Endothelial cell of umbilical vein (primary cell): ENCODE data around the gene OR12D2. TPM values are rescaled to one million over a fixed set of nuclear protein-coding genes. Genes with fewer than 3 reads are reported as not detected.

Source experiments
- BruUV-seq: library from RNA; stranded (reverse); fragments of 400-500 nt; replicated peaks from 2 replicates; lab custom pipeline; 2021; lab: Mats Ljungman, UMichigan
- CTCF ChIA-PET: fragments of 300-600, 350-600 bp; sonication (Branson Sonifier 250); formaldehyde crosslinking; loops from one replicate; lab custom pipeline; 2021; ENCODE audit warnings: antibody characterized with exemption, inconsistent platforms; lab: Charles Lee
- POLR2A ChIA-PET: fragments of 300-600, 350-600 bp; sonication (Branson Sonifier 250); formaldehyde crosslinking; loops from one replicate; lab custom pipeline; 2021; ENCODE audit warnings: antibody characterized with exemption, inconsistent platforms; lab: Charles Lee
- DNase-seq: peaks from one replicate; pipeline ENCODE4 v3.0.0-alpha.2; 2011; ENCODE audit warnings: low read depth, low spot score
- FAIRE-seq: peaks from 2 replicates; lab custom pipeline; 2011; peaks lifted over from hg19 to GRCh38; lab: Jason Lieb, UNC
- H2AFZ ChIP-seq: 2 replicates; pipeline ENCODE4 v1.6.0; 2012; ENCODE audit warnings: low read depth, low read length, control low read depth, inconsistent platforms
- H3K27ac ChIP-seq: 2 replicates; pipeline ENCODE4 v1.5.1; 2011; ENCODE audit warnings: low read depth, mild to moderate bottlenecking, control low read depth, low read length, moderate library complexity; ENCODE audit not compliant: insufficient read depth
- H3K27me3 ChIP-seq, 2 experiments: 2 replicates each; pipeline versions ENCODE4 v1.6.0 to v1.6.1; 2011; ENCODE audit warnings: low read length in 2 of 2, mixed read lengths in 1 of 2; ENCODE audit not compliant: control insufficient read depth in 2 of 2, insufficient read depth in 2 of 2
- H3K36me3 ChIP-seq, 2 experiments: 2 replicates in 1 of 2; 3 replicates in 1 of 2; pipeline ENCODE4 v1.5.1; 2011; ENCODE audit warnings: low read length in 2 of 2, mild to moderate bottlenecking in 1 of 2, moderate library complexity in 1 of 2; ENCODE audit not compliant: control insufficient read depth in 2 of 2, insufficient read depth in 2 of 2; ENCODE audit errors: extremely low read depth in 1 of 2
- H3K4me1 ChIP-seq: 3 replicates; pipeline ENCODE4 v1.5.1; 2011; ENCODE audit warnings: mild to moderate bottlenecking, low read length; ENCODE audit not compliant: control insufficient read depth, insufficient read depth; ENCODE audit errors: extremely low read depth
- H3K4me2 ChIP-seq: 2 replicates; pipeline ENCODE4 v1.6.1; 2011; ENCODE audit warnings: low read length, control low read depth, mixed read lengths; ENCODE audit not compliant: insufficient read depth
- H3K4me3 ChIP-seq, 3 experiments: fragments of 200-600 bp in 1 of 3; sonication (generic), shearing (Covaris generic) in 1 of 3; replicated peaks in 1 of 3; 2 replicates each; pipeline ENCODE4 v1.5.1; 2011 to 2016; ENCODE audit warnings: control low read depth in 3 of 3, low read length in 3 of 3, mild to moderate bottlenecking in 2 of 3, inconsistent platforms in 1 of 3, low read depth in 1 of 3, moderate library complexity in 1 of 3; ENCODE audit not compliant: insufficient read depth in 1 of 3
- H3K79me2 ChIP-seq: 2 replicates; pipeline ENCODE4 v1.6.0; 2012; ENCODE audit warnings: low read length, inconsistent platforms; ENCODE audit not compliant: control insufficient read depth, insufficient read depth
- H3K9ac ChIP-seq: replicated peaks from 2 replicates; pipeline ENCODE3; 2011; ENCODE audit warnings: low read length, control low read depth; ENCODE audit not compliant: insufficient read depth; ENCODE audit errors: extremely low read depth
- H3K9me1 ChIP-seq: replicated peaks from 3 replicates; pipeline ENCODE4 v1.6.0; 2011; ENCODE audit warnings: mild to moderate bottlenecking, low read length; ENCODE audit not compliant: control insufficient read depth, insufficient read depth; ENCODE audit errors: extremely low read depth
- H3K9me3 ChIP-seq: replicated peaks from 2 replicates; pipeline ENCODE4 v1.5.1; 2012; ENCODE audit warnings: low read length, inconsistent platforms; ENCODE audit not compliant: control insufficient read depth, insufficient read depth
- H4K20me1 ChIP-seq: replicated peaks from 2 replicates; pipeline ENCODE3; 2011; ENCODE audit warnings: mild to moderate bottlenecking, low read length; ENCODE audit not compliant: control insufficient read depth, insufficient read depth; ENCODE audit errors: extremely low read depth
- CTCF ChIP-seq, 2 donors: IDR thresholded peaks; 1 replicate in 1 of 2; 2 replicates in 1 of 2; pipeline ENCODE4 v1.5.1; 2011; ENCODE audit warnings: low read length in 2 of 2, mild to moderate bottlenecking in 2 of 2, moderate library complexity in 2 of 2, control low read depth in 1 of 2, inconsistent platforms in 1 of 2, low read depth in 1 of 2; ENCODE audit not compliant: insufficient read depth in 1 of 2; ENCODE audit errors: extremely low read depth in 1 of 2
- EZH2 ChIP-seq: IDR thresholded peaks from 2 replicates; pipeline ENCODE4 v1.6.1; 2012; ENCODE audit warnings: borderline replicate concordance, low read depth, mild to moderate bottlenecking, moderate library complexity, low read length, inconsistent platforms; ENCODE audit not compliant: severe bottlenecking
- FOS ChIP-seq: IDR thresholded peaks from 2 replicates; pipeline ENCODE4 v1.6.1; 2011; ENCODE audit warnings: mild to moderate bottlenecking, low read length, moderate library complexity, borderline replicate concordance; ENCODE audit not compliant: insufficient read depth
- GATA2 ChIP-seq: IDR thresholded peaks from 2 replicates; pipeline ENCODE4 v1.7.0; 2011; ENCODE audit warnings: low read depth, mild to moderate bottlenecking, moderate library complexity, mixed read lengths, low read length; ENCODE audit not compliant: insufficient read length, insufficient read depth
- JUN ChIP-seq: IDR thresholded peaks from 2 replicates; pipeline ENCODE4 v1.6.1; 2011; ENCODE audit warnings: borderline replicate concordance, low read depth; ENCODE audit not compliant: insufficient read length, insufficient read depth
- MAX ChIP-seq: IDR thresholded peaks from 2 replicates; pipeline ENCODE4 v1.6.1; 2011; ENCODE audit not compliant: insufficient read depth, insufficient read length
- MYC ChIP-seq: IDR thresholded peaks from one replicate; pipeline ENCODE4 v1.6.1; 2011; ENCODE audit warnings: mild to moderate bottlenecking, low read depth, low read length
- dilution Hi-C: fragments of 300-500 bp; cut with MboI; formaldehyde crosslinking; loops from one replicate; pipeline ENCODE4 v1.15.0; 2019; ENCODE audit warnings: low sequenced_read_pairs; ENCODE audit not compliant: extremely low pct_ligation_motif_present
- intact Hi-C: fragments of 100-400 bp; cut with micrococcal nuclease; formaldehyde crosslinking; loops from one replicate; pipeline ENCODE4 v1.10.0; 2022
- polyA plus RNA-seq, 4 experiments: library from polyadenylated mRNA; depleted of rRNA in 3 of 4; stranded (reverse) in 3 of 4; unstranded in 1 of 4; fragments of >200 nt; gene quantifications; 2 replicates each; pipeline versions ENCODE4 v1.2.1 to v1.2.3, GENCODE V29; 2011 to 2012; ENCODE audit warnings: missing spikeins in 1 of 4
- total RNA-seq: library from RNA; stranded (reverse); gene quantifications from 2 replicates; pipeline ENCODE4 v1.2.3, GENCODE V29; 2021

Gene OR12D2
- total and polyA plus RNA-seq, 2 donors (not counting 3 experiments of a cell fraction or from before 2014, with no cell fraction given), result not detected

- no peak for FAIRE-seq
- CTCF ChIA-PET, result interaction anchor here (0.7 kb wide), 1 partner anchor 215 kb away, joined by 3 read pairs; no protein-coding TSS in a partner anchor
Measured at GRCh38 chr6:29375191-29375590, 20.2 kb upstream of the OR12D2 start, which contains the start of gene OR12D3. Gene OR12D3 (minus strand): TSS chr6:29375291. CDS start chr6:29375287, 4 bp downstream.

More at GRCh38 chr6:29375191-29375590, 20.2 kb upstream of the OR12D2 start, which contains the start of gene OR12D3:
- no peaks in the 10 kb centered on the region for H3K79me2 ChIP-seq
- dilution Hi-C loops, result no loop called here
- H3K4me3 ChIP-seq, result no peak within 1 kb of the TSS
- TF ChIP-seq EZH2 (no peak), CTCF (IDR thresholded peaks at IDR 0.05; ENCODE audit: extremely low read depth in 1 of 2, insufficient read depth in 1 of 2, low read depth in 1 of 2, low read length in 2 of 2) (no peak), JUN (no peak), MYC (no peak), GATA2 (no peak), FOS (no peak), MAX (no peak)
- H4K20me1 ChIP-seq, result no peaks in the 10 kb centered on the region
- DNase-seq, result no peak
- intact Hi-C loops, result no loop called here
- H3K36me3 ChIP-seq, result no peaks in the 10 kb centered on the region
- no peaks in the 10 kb centered on the region for H3K9me3 ChIP-seq
- no peak within 1 kb of the TSS for H3K9ac ChIP-seq
- H3K4me1 ChIP-seq, result no peaks in the 10 kb centered on the region
- H3K27me3 ChIP-seq, result no peaks in the 10 kb centered on the region
- H3K27ac ChIP-seq, result no peak within 1 kb of the TSS
- POLR2A ChIA-PET, result no interaction called here
- BruUV-seq, result no TSS peak
- H3K4me2 ChIP-seq, result no peak within 1 kb of the TSS
- H2AFZ ChIP-seq, result no peak within 1 kb of the TSS
- H3K9me1 ChIP-seq, result no peaks in the 10 kb centered on the region
